Neural crest cell (in vitro differentiated cells): ENCODE measurements around the gene PRB3. TPM values are rescaled to one million over a fixed set of nuclear protein-coding genes. Genes with fewer than 3 reads are reported as not detected.

Source experiments
- DNase-seq: peaks from one replicate; pipeline ENCODE4 v3.0.0; 2021; ENCODE audit warnings: low read depth, mixed read lengths, low spot score
- H3K27ac Mint-ChIP-seq: one replicate; pipeline ENCODE4 v1.8.0; 2021; ENCODE audit warnings: mild to moderate bottlenecking, mixed read lengths; ENCODE audit not compliant: unreplicated experiment
- H3K27me3 Mint-ChIP-seq: 2 replicates; pipeline ENCODE4 v1.8.0; 2021; ENCODE audit warnings: low read depth, mild to moderate bottlenecking, mixed read lengths
- H3K36me3 Mint-ChIP-seq: 2 replicates; pipeline ENCODE4 v1.8.0; 2021; ENCODE audit warnings: low read depth, mild to moderate bottlenecking, mixed read lengths
- H3K4me1 Mint-ChIP-seq: 2 replicates; pipeline ENCODE4 v1.8.0; 2021; ENCODE audit warnings: mixed read lengths
- H3K4me3 Mint-ChIP-seq: one replicate; pipeline ENCODE4 v1.8.0; 2021; ENCODE audit warnings: mild to moderate bottlenecking, mixed read lengths
- H3K9me3 Mint-ChIP-seq: 2 replicates; pipeline ENCODE4 v1.8.0; 2021; ENCODE audit warnings: mixed read lengths
- total RNA-seq: library from RNA; stranded (reverse); gene quantifications from 2 replicates; pipeline ENCODE4 v1.2.1, GENCODE V29; 2021
- TF ChIP-seq, protein P1 (sequence below): fragments of 200-600 bp; sonication (generic); conservative IDR thresholded peaks from 2 replicates; pipeline ENCODE4 v1.5.0; 2021; ENCODE audit warnings: antibody characterized with exemption, mild to moderate bottlenecking

Gene PRB3
- total RNA-seq, 1 donor from 2014 or later, result not detected

GRCh38 chr12:11228296-11228879 is 41.1 kb downstream of the PRB3 start:
- H3K9me3 Mint-ChIP-seq, result no peaks in the 10 kb centered on the region

DNA sequence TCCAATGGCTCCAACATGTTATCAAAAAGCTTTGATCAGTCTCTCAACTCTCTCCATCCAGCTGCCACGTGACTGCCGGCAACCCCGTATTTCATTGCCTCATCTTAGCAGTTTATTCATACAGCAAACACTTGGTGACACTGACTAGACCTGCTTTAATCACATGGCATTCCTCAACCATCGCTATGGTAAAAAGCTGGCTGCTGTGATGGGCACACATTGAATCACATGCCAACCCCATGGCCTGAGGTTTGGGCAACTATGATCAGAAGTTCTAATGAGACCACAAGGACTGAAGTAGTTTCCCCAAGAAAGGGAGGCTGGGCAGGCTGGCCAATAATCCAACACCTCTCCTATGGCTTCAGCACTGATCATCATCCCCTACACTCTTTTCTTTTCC is 42.1 kb downstream of the PRB3 start:
- Mint-ChIP-seq H3K4me1 (no peaks in the 10 kb centered on the region), H3K36me3 (no peaks in the 10 kb centered on the region), H3K4me3 (no peak overlapping the region), H3K27ac (no peak overlapping the region), H3K9me3 (peaks cover 6% of the 10 kb centered on the region), H3K27me3 (peaks cover 10% of the 10 kb centered on the region)
- TF ChIP-seq, protein P1, sequence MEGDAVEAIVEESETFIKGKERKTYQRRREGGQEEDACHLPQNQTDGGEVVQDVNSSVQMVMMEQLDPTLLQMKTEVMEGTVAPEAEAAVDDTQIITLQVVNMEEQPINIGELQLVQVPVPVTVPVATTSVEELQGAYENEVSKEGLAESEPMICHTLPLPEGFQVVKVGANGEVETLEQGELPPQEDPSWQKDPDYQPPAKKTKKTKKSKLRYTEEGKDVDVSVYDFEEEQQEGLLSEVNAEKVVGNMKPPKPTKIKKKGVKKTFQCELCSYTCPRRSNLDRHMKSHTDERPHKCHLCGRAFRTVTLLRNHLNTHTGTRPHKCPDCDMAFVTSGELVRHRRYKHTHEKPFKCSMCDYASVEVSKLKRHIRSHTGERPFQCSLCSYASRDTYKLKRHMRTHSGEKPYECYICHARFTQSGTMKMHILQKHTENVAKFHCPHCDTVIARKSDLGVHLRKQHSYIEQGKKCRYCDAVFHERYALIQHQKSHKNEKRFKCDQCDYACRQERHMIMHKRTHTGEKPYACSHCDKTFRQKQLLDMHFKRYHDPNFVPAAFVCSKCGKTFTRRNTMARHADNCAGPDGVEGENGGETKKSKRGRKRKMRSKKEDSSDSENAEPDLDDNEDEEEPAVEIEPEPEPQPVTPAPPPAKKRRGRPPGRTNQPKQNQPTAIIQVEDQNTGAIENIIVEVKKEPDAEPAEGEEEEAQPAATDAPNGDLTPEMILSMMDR, result no peak
- no peak for DNase-seq

More at GRCh38 chr12:11228296-11228879, 41.1 kb downstream of the PRB3 start:
- no peaks in the 10 kb centered on the region for H3K4me1 Mint-ChIP-seq
- H3K4me3 Mint-ChIP-seq, result no peak overlapping the region
- H3K27me3 Mint-ChIP-seq, result peaks cover 10% of the 10 kb centered on the region
- DNase-seq, result peak; percentile 53
- TF ChIP-seq, protein P1, result peak; percentile 92
- H3K36me3 Mint-ChIP-seq, result no peaks in the 10 kb centered on the region
- no peak overlapping the region for H3K27ac Mint-ChIP-seq

Other genes with a start within 250 kb of the PRB3 start
- 2.8 and 3.3 TPM in 2 replicates for gene TAS2R19, start 247.1 kb downstream of the PRB3 start, total RNA-seq
- gene TAS2R31, start 238.3 kb downstream of the PRB3 start, total RNA-seq, result 2.1 and 2.5 TPM in 2 replicates
- 0.43 and 0.89 TPM in 2 replicates for gene TAS2R46, start 207.4 kb downstream of the PRB3 start, total RNA-seq
- gene TAS2R43, start 177.4 kb downstream of the PRB3 start, total RNA-seq, result 0.30 and 0.47 TPM in 2 replicates
- gene TAS2R30, start 135.1 kb downstream of the PRB3 start, total RNA-seq, result 1.4 and 1.9 TPM in 2 replicates
- gene SMIM10L1, start 98.5 kb downstream of the PRB3 start, total RNA-seq, result 16.9 and 17.8 TPM in 2 replicates
- gene TAS2R42, start 82.8 kb downstream of the PRB3 start, total RNA-seq, result not detected in 2 replicates
- gene PRB4, start 40.7 kb upstream of the PRB3 start, total RNA-seq, result not detected in 2 replicates
- not detected in 2 replicates for gene PRB2, start 125.9 kb upstream of the PRB3 start, total RNA-seq